GM18517 (cell line): Measurements from ENCODE around the gene ARHGEF1.

Experiments used
- ATAC-seq: cut with Tn5 transposase; IDR thresholded peaks from one replicate; pipeline ENCODE4 v1.9.1; 2021; ENCODE audit warnings: mild to moderate bottlenecking, moderate library complexity; ENCODE audit not compliant: unreplicated experiment

ARHGEF1 gene

DNA sequence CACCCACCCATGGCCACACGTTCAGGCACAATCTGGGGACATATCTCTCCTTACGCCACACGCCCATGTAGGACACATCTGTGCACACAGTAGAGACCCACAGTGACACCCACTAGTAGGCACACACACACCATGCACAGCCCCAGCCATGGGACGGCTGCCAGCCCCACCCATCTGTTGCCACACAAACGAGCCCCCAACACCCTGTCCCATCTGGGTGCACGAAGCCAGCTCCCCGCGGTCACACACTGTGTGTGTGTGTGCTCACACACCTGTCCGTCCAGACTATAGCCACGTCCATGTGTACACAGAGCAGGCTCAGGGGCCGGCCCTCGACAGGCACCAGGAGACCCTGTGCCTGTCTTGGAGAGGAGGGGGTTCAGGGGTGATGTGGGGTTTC is 34.7 kb downstream of the ARHGEF1 start:
- ATAC-seq, result no peak

GRCh38 chr19:41918095-41918494 is 35.1 kb downstream of the ARHGEF1 start:
- no peak for ATAC-seq

- ATAC-seq, result no peak
These were observed 35.8 kb downstream of the ARHGEF1 start for GRCh38 chr19:41918653-41919244.

DNA sequence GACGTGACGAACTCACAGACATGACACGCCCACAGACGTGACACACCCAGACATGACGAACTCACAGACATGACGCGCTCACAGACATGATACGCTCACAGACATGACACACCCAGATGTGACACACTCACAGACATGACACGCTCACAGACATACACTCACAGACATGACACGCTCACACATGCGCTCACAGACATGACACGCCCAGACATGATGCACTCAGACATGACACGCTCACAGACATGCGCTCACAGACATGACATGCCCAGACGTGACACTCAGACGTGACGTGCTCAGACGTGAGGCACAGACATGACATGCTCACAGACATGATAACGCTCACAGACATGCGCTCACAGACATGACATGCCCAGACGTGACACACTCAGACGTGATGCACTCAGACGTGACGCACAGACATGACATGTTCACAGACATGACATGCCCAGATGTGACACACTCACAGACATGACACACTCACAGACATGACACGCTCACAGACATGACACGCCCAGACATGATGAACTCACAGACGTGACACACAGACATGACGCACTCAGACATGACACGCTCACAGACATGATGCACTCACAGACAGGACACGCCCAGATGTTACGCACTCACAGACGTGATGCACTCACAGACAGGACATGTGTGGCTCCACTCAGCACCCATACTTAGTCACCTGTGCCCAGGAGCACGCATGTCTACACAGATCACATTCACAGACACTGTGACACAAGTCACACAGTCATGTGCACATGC is 37.1 kb downstream of the ARHGEF1 start:
- no peak for ATAC-seq

DNA sequence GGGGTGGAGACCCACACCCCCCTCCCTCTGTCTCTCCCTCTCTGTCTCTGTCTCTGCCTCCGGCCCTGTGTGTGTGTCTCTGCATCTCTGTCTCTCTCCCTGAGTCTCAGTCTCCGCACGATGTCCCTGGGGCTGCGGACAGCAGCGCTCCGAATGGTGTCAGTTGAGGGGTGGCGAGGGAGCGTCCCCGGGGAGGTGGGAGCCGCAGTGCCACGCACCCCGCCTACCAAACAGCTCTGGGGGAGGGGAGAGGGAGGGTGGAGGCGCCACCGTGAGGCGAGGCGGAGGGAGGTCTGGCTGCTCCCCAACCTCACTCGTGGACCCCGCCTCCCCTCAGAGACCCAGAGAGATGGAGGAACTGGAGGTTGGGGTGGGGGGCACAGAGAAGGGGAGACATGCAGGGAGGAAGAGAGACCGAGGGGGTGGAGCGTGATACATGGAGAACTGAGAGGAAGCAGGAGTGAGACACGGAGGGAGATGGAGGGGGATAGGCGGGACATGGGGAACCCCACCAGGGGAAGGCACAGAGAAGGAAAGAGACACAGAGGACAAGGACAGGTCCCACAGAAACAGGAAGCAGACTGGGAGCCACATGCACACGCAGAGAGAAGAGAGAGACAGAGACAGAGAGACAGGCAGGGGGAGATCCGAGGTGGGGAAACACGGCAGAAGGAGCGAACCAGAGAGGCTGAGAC is 38.0 kb downstream of the ARHGEF1 start:
- ATAC-seq, result no peak

GRCh38 chr19:41921577-41922576 is 38.9 kb downstream of the ARHGEF1 start:
- no peak for ATAC-seq

DNA sequence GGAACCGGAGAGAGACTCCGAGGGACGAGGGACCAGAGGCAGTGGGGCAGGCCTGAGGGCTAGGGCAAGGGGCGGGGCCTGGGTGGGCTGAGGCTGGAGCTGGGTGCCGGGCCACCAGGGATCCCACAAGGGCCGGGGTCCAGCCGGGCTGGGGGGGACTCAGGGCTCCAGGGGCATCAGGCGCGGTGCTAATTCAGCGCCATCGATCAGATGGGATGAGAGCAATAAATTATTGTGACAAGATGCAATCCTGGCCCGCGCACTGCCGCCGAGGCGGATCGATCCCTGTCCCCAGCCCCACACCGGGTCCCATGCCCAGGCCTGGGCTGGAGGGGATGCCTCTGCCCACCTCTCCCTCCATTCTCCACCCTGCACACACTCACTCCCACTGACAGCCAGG is 39.6 kb downstream of the ARHGEF1 start:
- no peak for ATAC-seq

- ATAC-seq, result no peak
These were observed 40.2 kb downstream of the ARHGEF1 start for GRCh38 chr19:41923045-41923788.

GRCh38 chr19:41924151-41925145 is 41.5 kb downstream of the ARHGEF1 start:
- ATAC-seq, result no peak

DNA sequence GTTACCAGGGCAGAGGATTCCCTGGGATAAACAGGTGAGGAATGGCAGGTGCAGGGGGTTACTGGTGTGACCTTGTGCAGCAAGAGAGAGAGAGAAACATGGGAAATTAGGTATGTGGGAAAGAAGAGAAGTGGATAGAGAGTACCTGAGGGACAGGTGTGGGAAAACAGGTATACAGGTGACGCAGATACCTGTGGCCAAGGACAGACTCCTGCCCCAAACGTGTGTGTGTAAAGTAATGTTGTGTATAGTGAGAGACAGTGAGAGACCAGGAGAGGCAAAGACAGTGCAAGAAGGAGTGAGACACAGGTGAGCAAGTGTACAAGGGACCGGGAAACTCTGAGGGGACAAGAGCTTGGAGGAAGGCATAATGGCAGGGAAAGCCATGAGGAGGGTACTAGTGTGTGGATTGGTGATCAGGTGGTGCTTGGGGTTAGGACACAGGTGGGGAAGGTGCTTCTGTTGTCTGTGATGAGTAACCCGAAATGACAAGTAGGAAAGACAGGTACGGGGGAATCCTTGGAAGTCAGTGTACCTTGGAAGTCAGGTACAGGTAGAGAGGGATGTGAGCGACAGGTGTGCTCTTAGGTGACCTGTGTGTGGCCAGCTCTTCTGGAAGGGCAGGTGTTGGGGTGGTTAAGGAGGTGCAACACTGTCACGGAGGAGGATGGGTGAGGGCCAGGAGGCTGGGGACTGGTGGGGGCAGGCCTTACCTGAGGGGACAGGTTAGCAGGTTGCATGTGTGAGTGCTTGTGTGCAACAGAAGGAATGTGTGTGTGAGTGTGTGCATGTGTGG is 42.4 kb downstream of the ARHGEF1 start:
- no peak for ATAC-seq

- no peak for ATAC-seq
These were observed 43.2 kb downstream of the ARHGEF1 start for GRCh38 chr19:41926028-41926762.

GRCh38 chr19:41926763-41927496 is 43.9 kb downstream of the ARHGEF1 start:
- ATAC-seq, result no peak

DNA sequence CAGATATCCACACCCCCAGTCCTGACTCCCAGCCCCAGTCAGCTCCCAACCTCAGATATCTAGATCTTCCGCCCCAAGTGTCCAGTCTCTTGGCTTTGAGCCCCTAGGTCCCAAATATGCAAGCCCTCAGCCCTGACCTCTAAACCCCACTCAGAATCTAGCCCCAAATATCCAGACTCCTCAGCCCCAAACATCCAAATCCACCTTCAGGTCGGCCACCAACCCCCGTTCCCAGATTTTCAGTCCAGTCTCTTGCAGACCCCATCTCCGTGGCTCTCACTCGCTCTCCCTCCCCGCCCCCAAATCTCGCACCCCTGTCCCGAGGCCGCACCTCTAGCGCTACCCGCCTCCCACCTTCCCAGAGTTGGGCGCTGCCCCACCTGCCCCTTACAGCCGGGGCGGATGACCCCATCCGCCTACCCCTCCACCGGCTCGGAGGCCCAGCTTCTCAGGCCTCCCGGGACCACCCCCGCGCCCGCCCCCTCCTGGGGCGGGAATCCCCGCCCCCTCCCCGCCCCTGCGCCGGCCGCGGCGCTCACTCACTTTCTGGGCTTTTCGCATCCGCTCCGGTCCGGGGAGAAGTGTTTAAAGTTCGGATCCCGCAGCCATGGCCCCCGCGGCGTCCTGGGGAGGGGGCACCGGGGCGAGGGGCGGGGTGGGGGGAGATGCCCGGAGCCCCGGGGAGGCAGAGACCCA is 44.7 kb downstream of the ARHGEF1 start:
- no peak for ATAC-seq

DNA sequence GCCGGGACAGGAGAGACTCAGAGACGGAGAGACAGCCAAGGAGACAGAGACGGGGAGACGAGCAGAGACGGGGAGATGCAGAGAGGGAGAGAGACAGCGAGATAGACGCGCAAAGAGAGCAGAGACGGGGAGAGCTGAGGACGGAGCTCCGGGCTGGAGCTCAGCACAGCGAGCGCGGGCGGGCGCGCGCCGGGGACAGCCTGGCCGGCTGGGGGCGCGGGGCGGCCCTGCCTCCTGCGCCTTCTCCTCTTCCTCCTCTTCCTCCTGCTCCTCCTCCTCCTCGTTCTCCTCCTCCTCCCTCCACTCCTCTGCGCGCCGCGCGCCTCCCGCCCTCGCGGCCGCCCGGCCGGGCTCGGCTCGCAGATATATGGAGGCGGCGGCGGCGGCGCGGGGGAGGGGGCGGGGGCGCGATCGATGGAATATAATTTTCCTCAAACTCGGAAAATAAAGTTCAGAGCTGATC is 45.3 kb downstream of the ARHGEF1 start, which contains the start of gene ERFL:
Gene ERFL (minus strand): TSS at position 229 of the 463 bp plus-strand sequence. CDS start 15,530 bp downstream, outside the sequence.
- ATAC-seq, result no peak

DNA sequence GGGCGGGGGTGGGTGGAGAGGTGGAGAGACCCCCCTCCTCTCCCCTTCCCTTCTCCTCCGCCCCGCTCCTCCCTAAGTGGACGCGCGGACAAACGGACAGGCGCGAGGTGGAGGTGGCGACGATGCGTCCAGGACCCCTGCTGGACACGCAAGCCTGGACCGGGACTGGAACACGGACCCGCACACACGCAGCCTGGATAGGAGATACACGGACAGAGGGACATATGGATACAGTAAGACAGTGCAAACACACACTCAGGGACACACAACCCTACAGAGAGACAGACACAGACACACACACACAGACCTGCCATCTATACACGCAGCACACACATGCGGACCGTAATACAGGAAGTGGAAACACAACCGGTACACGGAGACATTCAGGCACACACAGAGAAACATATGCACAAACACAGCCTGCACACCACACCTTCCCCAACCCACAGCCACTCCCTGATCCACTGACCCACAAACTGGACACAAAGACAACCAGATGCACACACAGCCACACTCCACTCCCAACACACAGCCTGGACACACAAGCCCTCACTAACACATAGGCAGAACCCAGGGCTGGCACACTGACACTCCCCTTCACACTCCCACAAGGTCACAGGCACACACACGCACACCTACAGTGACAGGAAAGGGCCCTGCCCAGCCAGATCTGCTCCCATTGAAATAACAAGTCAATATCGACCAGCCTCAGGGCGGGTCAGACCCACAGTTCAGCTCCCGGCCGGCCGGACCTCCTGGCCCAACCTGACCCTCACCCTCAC is 46.0 kb downstream of the ARHGEF1 start:
- ATAC-seq, result no peak
